ENCODE data around the gene EXOC6B. TPM values are rescaled to one million over a fixed set of nuclear protein-coding genes. Genes with fewer than 3 reads are reported as not detected.

Gene EXOC6B
- total and polyA plus RNA-seq, 9 of the 15 experiments (the other 6 are each of a cell fraction or from before 2014, with no cell fraction given), result 0.28 to 4.2 (median 2.0) TPM

DNA sequence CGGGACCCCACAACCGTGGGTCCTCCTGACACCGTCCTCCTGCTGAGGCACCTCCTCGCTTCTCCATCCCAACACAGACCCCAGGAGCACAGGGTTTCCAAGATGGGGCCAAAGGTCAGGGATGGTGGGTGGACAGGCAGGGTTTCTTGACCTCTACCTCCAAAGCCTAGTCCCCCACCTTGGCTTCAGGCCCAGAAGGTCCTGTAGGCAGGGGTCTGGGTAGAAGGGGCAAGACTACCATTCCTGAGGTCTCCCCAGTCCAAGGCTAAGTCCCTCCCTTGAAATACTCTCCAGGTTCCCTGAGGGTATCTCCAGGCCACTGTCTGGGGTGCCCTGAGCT is 685.2 kb downstream of the EXOC6B start:
- in situ Hi-C loops (cut with MboI), result no loop called here
- H3K4me3 ChIP-seq, result no peak overlapping the region
- no peak overlapping the region for H2AFZ ChIP-seq (ENCODE audit: low read depth, low read length)
- POLR2A ChIA-PET, result no interaction called here
- 2% methylated on average over 4 of the region's 4 CpGs for WGBS (ENCODE audit: insufficient coverage, low coverage, missing lambda C conversion rate)
- intact Hi-C loops (cut with micrococcal nuclease), result no loop called here
- peaks cover 0 to 25% of the 10 kb centered on the region in 2 experiments; a peak in 2 of 5 replicates for H3K27me3 ChIP-seq (ENCODE audit: control insufficient read depth in 2 of 2, insufficient read depth in 2 of 2, low read length in 2 of 2)
- no peaks in the 10 kb centered on the region for H3K9me3 ChIP-seq (replicated peaks; ENCODE audit: control insufficient read depth, insufficient read depth, low read depth, low read length)
- CTCF ChIA-PET (ENCODE audit: low intra/inter-chr PET ratio), result no interaction called here
- H3K4me2 ChIP-seq (ENCODE audit: insufficient read depth, low read length), result no peak overlapping the region
- no peak for FAIRE-seq
- peaks cover 5% of the 10 kb centered on the region for H3K9me1 ChIP-seq (ENCODE audit: control insufficient read depth, insufficient read depth, low read length)
- H3K4me1 ChIP-seq (replicated peaks in 1 of 2; ENCODE audit: control insufficient read depth in 2 of 2, insufficient read depth in 2 of 2, low read length in 2 of 2), result peaks cover 0 to 26% of the 10 kb centered on the region in 2 experiments; a peak in 2 of 5 replicates
- no peak for ATAC-seq
- H4K20me1 ChIP-seq (replicated peaks; ENCODE audit: control insufficient read depth, insufficient read depth, low read length), result no peaks in the 10 kb centered on the region
- no peaks in the 10 kb centered on the region for H3K36me3 ChIP-seq (ENCODE audit: control insufficient read depth, insufficient read depth, low read length)
- TF ChIP-seq SNRNP70 (optimal IDR thresholded peaks at IDR 0.05; ENCODE audit: low read depth, low read length), result no peak
- TF ChIP-seq ZNF79 (CRISPR knock-in tag; IDR thresholded peaks at IDR 0.05; ENCODE audit: low read depth), result no peak
- TF ChIP-seq ETV5 (CRISPR knock-in tag; IDR thresholded peaks at IDR 0.05; ENCODE audit: low read depth), result no peak
- TF ChIP-seq, protein P1, sequence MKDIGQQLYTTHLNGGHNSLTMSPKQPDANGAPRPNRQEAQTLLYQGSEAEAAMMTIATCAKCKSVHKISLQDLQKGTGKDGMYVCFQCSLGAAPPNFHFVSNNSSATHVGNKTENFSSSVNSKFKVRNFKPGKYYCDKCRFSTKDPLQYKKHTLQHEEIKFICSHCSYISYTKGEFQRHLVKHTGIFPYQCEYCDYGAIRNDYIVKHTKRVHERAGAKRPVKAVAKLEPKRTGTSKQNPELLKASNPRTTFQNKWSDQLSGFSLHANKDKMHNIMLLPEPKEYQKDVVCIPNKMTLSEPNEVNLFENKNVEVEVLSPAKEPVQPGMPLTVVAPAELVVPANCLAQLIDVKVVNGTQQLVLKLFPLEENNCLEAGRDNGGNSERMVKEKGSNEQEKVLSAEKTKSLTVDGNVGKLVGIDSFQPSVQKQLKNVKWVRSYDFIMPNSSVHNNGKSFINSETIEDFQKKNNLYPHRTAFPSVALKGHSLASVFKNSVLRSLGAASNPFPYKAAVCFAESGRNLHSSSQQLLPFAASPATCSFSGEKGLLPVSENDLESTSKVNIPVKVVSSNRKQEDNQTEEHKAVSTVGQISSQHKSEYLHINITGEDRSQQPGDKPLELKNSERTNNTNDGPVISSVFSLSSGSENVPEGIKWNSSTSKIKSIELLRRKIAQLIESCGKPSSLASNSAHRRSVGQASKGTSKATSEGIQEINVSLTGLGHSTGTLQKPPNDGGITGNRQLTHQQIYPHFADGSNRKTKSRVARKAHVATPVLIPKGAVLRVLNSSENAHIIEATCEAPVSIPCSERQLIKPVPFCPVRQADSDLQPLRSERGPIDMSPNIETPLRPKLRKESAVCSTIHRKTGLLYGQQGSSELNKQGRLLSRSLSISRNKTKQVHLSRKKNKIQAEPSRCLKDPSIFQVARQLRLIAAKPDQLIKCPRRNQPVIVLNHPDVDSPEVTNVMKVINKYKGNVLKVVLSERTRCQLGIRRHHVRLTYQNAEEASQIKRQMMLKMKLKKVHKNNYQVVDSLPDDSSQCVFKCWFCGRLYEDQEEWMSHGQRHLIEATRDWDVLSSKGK (CRISPR knock-in tag; IDR thresholded peaks at IDR 0.05), result no peak
- no peak for TF ChIP-seq PHF8 (IDR thresholded peaks at IDR 0.05; ENCODE audit: borderline replicate concordance, low read length)
- TF ChIP-seq ZNF717 (CRISPR knock-in tag; IDR thresholded peaks at IDR 0.05), result no peak
- no peak for TF ChIP-seq SUPT5H (IDR thresholded peaks at IDR 0.05)
- no peak for TF ChIP-seq TGIF2 (CRISPR knock-in tag; IDR thresholded peaks at IDR 0.05)
- TF ChIP-seq SMARCB1 (IDR thresholded peaks at IDR 0.05; ENCODE audit: insufficient read length, low read depth), result no peak
- TF ChIP-seq PPARD (CRISPR knock-in tag; IDR thresholded peaks at IDR 0.05), result no peak
- TF ChIP-seq MCM7 (IDR thresholded peaks at IDR 0.05), result no peak
- no peak for TF ChIP-seq SRF (CRISPR knock-in tag; IDR thresholded peaks at IDR 0.05)
- no peak for TF ChIP-seq SRSF9 (IDR thresholded peaks at IDR 0.05; ENCODE audit: borderline replicate concordance, low read depth, low read length)
- no peaks in the 10 kb centered on the region for H3K79me2 ChIP-seq (ENCODE audit: control insufficient read depth, insufficient read depth, low read length)
- no TSS peak for BruUV-seq (replicated peaks)
- H3K9ac ChIP-seq (ENCODE audit: insufficient read depth in 1 of 2, low read depth in 2 of 2, low read length in 2 of 2), result no peak overlapping the region
- no peak for DNase-seq (ENCODE audit: extremely low read depth in 1 of 4, low spot score in 3 of 4)
- H3K27ac ChIP-seq (ENCODE audit: extremely low read depth, low read depth, low read length), result no peak overlapping the region

All from K562 (cell line).